NB4 (cell line): ENCODE data around the gene THADA.

Experiments used
- DNase-seq: peaks from one replicate; pipeline ENCODE4 v3.0.0; 2010; ENCODE audit warnings: low read depth
- H3K4me3 ChIP-seq: one replicate; pipeline ENCODE4 v1.5.1; 2011; ENCODE audit warnings: mild to moderate bottlenecking, low read depth, low read length, moderate library complexity
- CTCF ChIP-seq: IDR thresholded peaks from one replicate; pipeline ENCODE4 v1.5.1; 2012; ENCODE audit warnings: low read depth, low read length
- MAX ChIP-seq: IDR thresholded peaks from 2 replicates; pipeline ENCODE4 v1.6.1; 2011; ENCODE audit warnings: low read depth, low read length
- MYC ChIP-seq: IDR thresholded peaks from 2 replicates; pipeline ENCODE4 v1.6.1; 2011; ENCODE audit warnings: low read depth, low read length
- POLR2A ChIP-seq: IDR thresholded peaks from 2 replicates; pipeline ENCODE4 v1.6.1; 2011; ENCODE audit warnings: mild to moderate bottlenecking; ENCODE audit not compliant: insufficient read length; ENCODE audit errors: extremely low read depth

Gene THADA

GRCh38 chr2:43307973-43308372, 287.9 kb downstream of the THADA start:
- TF ChIP-seq MYC (no peak), POLR2A (no peak), CTCF (no peak), MAX (no peak)
- no peak for DNase-seq
- no peak overlapping the region for H3K4me3 ChIP-seq

- TF ChIP-seq MYC = no peak
- no peak for TF ChIP-seq MAX
- DNase-seq = no peak
- H3K4me3 ChIP-seq = no peak overlapping the region
Measured at GRCh38 chr2:43307046-43307445, 288.8 kb downstream of the THADA start.

GRCh38 chr2:43306197-43306596, 289.6 kb downstream of the THADA start:
- H3K4me3 ChIP-seq = no peak overlapping the region
- no peak for TF ChIP-seq MYC
- TF ChIP-seq POLR2A = no peak
- TF ChIP-seq CTCF = no peak
- TF ChIP-seq MAX = no peak
- no peak for DNase-seq

- H3K4me3 ChIP-seq = no peak overlapping the region
- no peak for DNase-seq
- TF ChIP-seq POLR2A = no peak
- no peak for TF ChIP-seq MYC
- TF ChIP-seq MAX = no peak
- no peak for TF ChIP-seq CTCF
Measured at GRCh38 chr2:43305517-43305916, 290.3 kb downstream of the THADA start.

- no peak for DNase-seq
- H3K4me3 ChIP-seq = no peak overlapping the region
- no peak for TF ChIP-seq POLR2A
- TF ChIP-seq MYC = no peak
Measured at GRCh38 chr2:43305012-43305411, 290.8 kb downstream of the THADA start.

- no peak for DNase-seq
- TF ChIP-seq MAX (no peak), CTCF (no peak), MYC (no peak), POLR2A (no peak)
- no peak overlapping the region for H3K4me3 ChIP-seq
Measured at GRCh38 chr2:43303889-43304288, 291.9 kb downstream of the THADA start.

- TF ChIP-seq MAX = no peak
- no peak for TF ChIP-seq MYC
- TF ChIP-seq POLR2A = no peak
- DNase-seq = no peak
- H3K4me3 ChIP-seq = no peak overlapping the region
Measured at GRCh38 chr2:43302961-43303494, 292.8 kb downstream of the THADA start.
